ENCODE measurements around the gene RRAD.

GRCh38 chr16:66930189-66930588 is 4.9 kb upstream of the RRAD start:
- TF ChIP-seq CTCF (IDR thresholded peaks at IDR 0.05): no peak
- no peak for TF ChIP-seq EP300 (IDR thresholded peaks at IDR 0.05)
- TF ChIP-seq POLR2A (IDR thresholded peaks at IDR 0.05): no peak
